Endothelial cell of umbilical vein (primary cell): ENCODE measurements around the gene SKP1. TPM values are rescaled to one million over a fixed set of nuclear protein-coding genes. Genes with fewer than 3 reads are reported as not detected.

Source experiments
- BruUV-seq: library from RNA; stranded (reverse); fragments of 400-500 nt; replicated peaks from 2 replicates; lab custom pipeline; 2021; lab: Mats Ljungman, UMichigan
- CTCF ChIA-PET: fragments of 300-600, 350-600 bp; sonication (Branson Sonifier 250); formaldehyde crosslinking; loops from one replicate; lab custom pipeline; 2021; ENCODE audit warnings: antibody characterized with exemption, inconsistent platforms; lab: Charles Lee
- POLR2A ChIA-PET: fragments of 300-600, 350-600 bp; sonication (Branson Sonifier 250); formaldehyde crosslinking; loops from one replicate; lab custom pipeline; 2021; ENCODE audit warnings: antibody characterized with exemption, inconsistent platforms; lab: Charles Lee
- DNase-seq: peaks from one replicate; pipeline ENCODE4 v3.0.0-alpha.2; 2011; ENCODE audit warnings: low read depth, low spot score
- FAIRE-seq: peaks from 2 replicates; lab custom pipeline; 2011; peaks lifted over from hg19 to GRCh38; lab: Jason Lieb, UNC
- H2AFZ ChIP-seq: 2 replicates; pipeline ENCODE4 v1.6.0; 2012; ENCODE audit warnings: low read depth, low read length, control low read depth, inconsistent platforms
- H3K27ac ChIP-seq: 2 replicates; pipeline ENCODE4 v1.5.1; 2011; ENCODE audit warnings: low read depth, mild to moderate bottlenecking, control low read depth, low read length, moderate library complexity; ENCODE audit not compliant: insufficient read depth
- H3K27me3 ChIP-seq, 2 experiments: 2 replicates each; pipeline versions ENCODE4 v1.6.0 to v1.6.1; 2011; ENCODE audit warnings: low read length in 2 of 2, mixed read lengths in 1 of 2; ENCODE audit not compliant: control insufficient read depth in 2 of 2, insufficient read depth in 2 of 2
- H3K36me3 ChIP-seq, 2 experiments: 2 replicates in 1 of 2; 3 replicates in 1 of 2; pipeline ENCODE4 v1.5.1; 2011; ENCODE audit warnings: low read length in 2 of 2, mild to moderate bottlenecking in 1 of 2, moderate library complexity in 1 of 2; ENCODE audit not compliant: control insufficient read depth in 2 of 2, insufficient read depth in 2 of 2; ENCODE audit errors: extremely low read depth in 1 of 2
- H3K4me1 ChIP-seq: 3 replicates; pipeline ENCODE4 v1.5.1; 2011; ENCODE audit warnings: mild to moderate bottlenecking, low read length; ENCODE audit not compliant: control insufficient read depth, insufficient read depth; ENCODE audit errors: extremely low read depth
- H3K4me2 ChIP-seq: 2 replicates; pipeline ENCODE4 v1.6.1; 2011; ENCODE audit warnings: low read length, control low read depth, mixed read lengths; ENCODE audit not compliant: insufficient read depth
- H3K4me3 ChIP-seq, 3 experiments: fragments of 200-600 bp in 1 of 3; sonication (generic), shearing (Covaris generic) in 1 of 3; replicated peaks in 1 of 3; 2 replicates each; pipeline ENCODE4 v1.5.1; 2011 to 2016; ENCODE audit warnings: control low read depth in 3 of 3, low read length in 3 of 3, mild to moderate bottlenecking in 2 of 3, inconsistent platforms in 1 of 3, low read depth in 1 of 3, moderate library complexity in 1 of 3; ENCODE audit not compliant: insufficient read depth in 1 of 3
- H3K79me2 ChIP-seq: 2 replicates; pipeline ENCODE4 v1.6.0; 2012; ENCODE audit warnings: low read length, inconsistent platforms; ENCODE audit not compliant: control insufficient read depth, insufficient read depth
- H3K9ac ChIP-seq: replicated peaks from 2 replicates; pipeline ENCODE3; 2011; ENCODE audit warnings: low read length, control low read depth; ENCODE audit not compliant: insufficient read depth; ENCODE audit errors: extremely low read depth
- H3K9me1 ChIP-seq: replicated peaks from 3 replicates; pipeline ENCODE4 v1.6.0; 2011; ENCODE audit warnings: mild to moderate bottlenecking, low read length; ENCODE audit not compliant: control insufficient read depth, insufficient read depth; ENCODE audit errors: extremely low read depth
- H3K9me3 ChIP-seq: replicated peaks from 2 replicates; pipeline ENCODE4 v1.5.1; 2012; ENCODE audit warnings: low read length, inconsistent platforms; ENCODE audit not compliant: control insufficient read depth, insufficient read depth
- H4K20me1 ChIP-seq: replicated peaks from 2 replicates; pipeline ENCODE3; 2011; ENCODE audit warnings: mild to moderate bottlenecking, low read length; ENCODE audit not compliant: control insufficient read depth, insufficient read depth; ENCODE audit errors: extremely low read depth
- EZH2 ChIP-seq: IDR thresholded peaks from 2 replicates; pipeline ENCODE4 v1.6.1; 2012; ENCODE audit warnings: borderline replicate concordance, low read depth, mild to moderate bottlenecking, moderate library complexity, low read length, inconsistent platforms; ENCODE audit not compliant: severe bottlenecking
- FOS ChIP-seq: IDR thresholded peaks from 2 replicates; pipeline ENCODE4 v1.6.1; 2011; ENCODE audit warnings: mild to moderate bottlenecking, low read length, moderate library complexity, borderline replicate concordance; ENCODE audit not compliant: insufficient read depth
- GATA2 ChIP-seq: IDR thresholded peaks from 2 replicates; pipeline ENCODE4 v1.7.0; 2011; ENCODE audit warnings: low read depth, mild to moderate bottlenecking, moderate library complexity, mixed read lengths, low read length; ENCODE audit not compliant: insufficient read length, insufficient read depth
- JUN ChIP-seq: IDR thresholded peaks from 2 replicates; pipeline ENCODE4 v1.6.1; 2011; ENCODE audit warnings: borderline replicate concordance, low read depth; ENCODE audit not compliant: insufficient read length, insufficient read depth
- MYC ChIP-seq: IDR thresholded peaks from one replicate; pipeline ENCODE4 v1.6.1; 2011; ENCODE audit warnings: mild to moderate bottlenecking, low read depth, low read length
- POLR2A ChIP-seq: IDR thresholded peaks from 2 replicates; pipeline ENCODE4 v1.6.1; 2012; ENCODE audit warnings: low read depth, mild to moderate bottlenecking, control low read depth, low read length
- POLR2AphosphoS5 ChIP-seq: IDR thresholded peaks from 2 replicates; pipeline ENCODE4 v1.6.1; 2012; ENCODE audit warnings: low read depth, mild to moderate bottlenecking, control low read depth, low read length, moderate library complexity; ENCODE audit not compliant: insufficient read depth
- dilution Hi-C: fragments of 300-500 bp; cut with MboI; formaldehyde crosslinking; loops from one replicate; pipeline ENCODE4 v1.15.0; 2019; ENCODE audit warnings: low sequenced_read_pairs; ENCODE audit not compliant: extremely low pct_ligation_motif_present
- intact Hi-C: fragments of 100-400 bp; cut with micrococcal nuclease; formaldehyde crosslinking; loops from one replicate; pipeline ENCODE4 v1.10.0; 2022
- polyA plus RNA-seq, 4 experiments: library from polyadenylated mRNA; depleted of rRNA in 3 of 4; stranded (reverse) in 3 of 4; unstranded in 1 of 4; fragments of >200 nt; gene quantifications; 2 replicates each; pipeline versions ENCODE4 v1.2.1 to v1.2.3, GENCODE V29; 2011 to 2012; ENCODE audit warnings: missing spikeins in 1 of 4
- total RNA-seq: library from RNA; stranded (reverse); gene quantifications from 2 replicates; pipeline ENCODE4 v1.2.3, GENCODE V29; 2021
- TF ChIP-seq, protein P1 (sequence below): IDR thresholded peaks from 2 replicates; pipeline ENCODE4 v1.6.1; 2011; ENCODE audit not compliant: insufficient read depth, insufficient read length
- TF ChIP-seq, protein P2 (sequence below), 2 donors: IDR thresholded peaks; 1 replicate in 1 of 2; 2 replicates in 1 of 2; pipeline ENCODE4 v1.5.1; 2011; ENCODE audit warnings: low read length in 2 of 2, mild to moderate bottlenecking in 2 of 2, moderate library complexity in 2 of 2, control low read depth in 1 of 2, inconsistent platforms in 1 of 2, low read depth in 1 of 2; ENCODE audit not compliant: insufficient read depth in 1 of 2; ENCODE audit errors: extremely low read depth in 1 of 2

Gene SKP1
- total and polyA plus RNA-seq, 2 donors (not counting 3 experiments of a cell fraction or from before 2014, with no cell fraction given): 214 to 320 TPM

DNA sequence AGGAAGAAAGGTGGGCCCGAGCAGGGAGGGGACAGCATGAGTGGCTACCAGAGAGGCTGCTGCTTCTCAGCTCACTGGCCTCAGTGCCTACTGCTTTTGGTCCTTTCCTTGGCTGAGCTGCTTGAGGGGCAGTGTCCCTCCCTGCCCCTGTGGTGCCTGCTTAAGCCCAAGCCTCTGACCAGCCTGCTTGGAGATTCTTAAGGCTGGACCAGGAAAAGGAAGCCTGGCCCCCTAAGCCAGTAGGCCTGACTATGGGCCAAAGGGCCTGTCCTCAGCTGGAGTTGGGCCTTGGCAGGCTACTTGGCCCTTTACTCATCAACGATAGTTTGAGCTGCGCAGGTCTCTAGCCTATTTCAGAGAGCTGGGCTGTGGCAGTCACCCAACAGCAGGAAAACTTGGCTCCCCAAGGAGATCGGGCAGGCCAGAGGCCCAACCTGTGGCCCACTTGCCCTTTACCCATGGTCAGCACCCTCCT is 37.3 kb downstream of the SKP1 start:
- CTCF ChIA-PET: interaction anchor here (0.9 to 15.2 kb wide), 12 partner anchors 10 to 113 kb away, joined by 3 to 517 read pairs (median 14); partner anchors contain the start of gene TCF7
- no TSS peak for BruUV-seq
- intact Hi-C loops (no loop called here), dilution Hi-C loops (no loop called here)
- no peaks in the 10 kb centered on the region for H3K4me1 ChIP-seq
- FAIRE-seq (no peak), DNase-seq (no peak)
- peaks cover 0 to 22% of the 10 kb centered on the region in 2 experiments for H3K36me3 ChIP-seq
- no peaks in the 10 kb centered on the region for H4K20me1 ChIP-seq
- no peak overlapping the region for H3K27ac ChIP-seq
- H3K9me1 ChIP-seq: no peaks in the 10 kb centered on the region
- no peak overlapping the region for H3K4me2 ChIP-seq
- peaks cover 1% of the 10 kb centered on the region for H3K79me2 ChIP-seq
- no peak overlapping the region for H3K4me3 ChIP-seq
- TF ChIP-seq, protein P1, sequence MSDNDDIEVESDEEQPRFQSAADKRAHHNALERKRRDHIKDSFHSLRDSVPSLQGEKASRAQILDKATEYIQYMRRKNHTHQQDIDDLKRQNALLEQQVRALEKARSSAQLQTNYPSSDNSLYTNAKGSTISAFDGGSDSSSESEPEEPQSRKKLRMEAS: no peak
- TF ChIP-seq JUN (no peak), MYC (no peak), POLR2AphosphoS5 (no peak), EZH2 (no peak), GATA2 (no peak), FOS (no peak), POLR2A (no peak)
- TF ChIP-seq, protein P2, sequence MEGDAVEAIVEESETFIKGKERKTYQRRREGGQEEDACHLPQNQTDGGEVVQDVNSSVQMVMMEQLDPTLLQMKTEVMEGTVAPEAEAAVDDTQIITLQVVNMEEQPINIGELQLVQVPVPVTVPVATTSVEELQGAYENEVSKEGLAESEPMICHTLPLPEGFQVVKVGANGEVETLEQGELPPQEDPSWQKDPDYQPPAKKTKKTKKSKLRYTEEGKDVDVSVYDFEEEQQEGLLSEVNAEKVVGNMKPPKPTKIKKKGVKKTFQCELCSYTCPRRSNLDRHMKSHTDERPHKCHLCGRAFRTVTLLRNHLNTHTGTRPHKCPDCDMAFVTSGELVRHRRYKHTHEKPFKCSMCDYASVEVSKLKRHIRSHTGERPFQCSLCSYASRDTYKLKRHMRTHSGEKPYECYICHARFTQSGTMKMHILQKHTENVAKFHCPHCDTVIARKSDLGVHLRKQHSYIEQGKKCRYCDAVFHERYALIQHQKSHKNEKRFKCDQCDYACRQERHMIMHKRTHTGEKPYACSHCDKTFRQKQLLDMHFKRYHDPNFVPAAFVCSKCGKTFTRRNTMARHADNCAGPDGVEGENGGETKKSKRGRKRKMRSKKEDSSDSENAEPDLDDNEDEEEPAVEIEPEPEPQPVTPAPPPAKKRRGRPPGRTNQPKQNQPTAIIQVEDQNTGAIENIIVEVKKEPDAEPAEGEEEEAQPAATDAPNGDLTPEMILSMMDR (IDR thresholded peaks at IDR 0.05; ENCODE audit: extremely low read depth in 1 of 2, insufficient read depth in 1 of 2, low read depth in 1 of 2, low read length in 2 of 2): no peak
- no peak overlapping the region for H2AFZ ChIP-seq
- H3K27me3 ChIP-seq: no peaks in the 10 kb centered on the region
- no peak overlapping the region for H3K9ac ChIP-seq
- H3K9me3 ChIP-seq: no peaks in the 10 kb centered on the region
- POLR2A ChIA-PET: interaction anchor here (0.6 kb wide), 1 partner anchor 37 kb away, joined by 3 read pairs; no protein-coding TSS in a partner anchor
